Fibroblast of lung (primary cell): Measurements from ENCODE around the gene LIMA1. TPM values are rescaled to one million over a fixed set of nuclear protein-coding genes. Genes with fewer than 3 reads are reported as not detected.
A peak's percentile ranks its signal among the peaks of the same experiment; 100 is the strongest.
"Not testable (repeated sequence)": the region's sequence is repeated elsewhere in the genome, so short reads cannot be mapped to it uniquely, and the experiment has no call there.

Experiments used
- DNase-seq, 2 donors: peaks; one replicate each; pipeline versions ENCODE4 v3.0.0 to v3.0.0-alpha.2; 2010; ENCODE audit warnings: low read depth in 2 of 2
- H2AFZ ChIP-seq: 2 replicates; pipeline ENCODE4 v1.5.1; 2012; ENCODE audit warnings: low read length, control low read depth, inconsistent platforms
- H3K27ac ChIP-seq: 2 replicates; pipeline ENCODE4 v1.5.1; 2011; ENCODE audit warnings: low read length, control low read depth; ENCODE audit not compliant: insufficient read depth
- H3K27me3 ChIP-seq: 2 replicates; pipeline ENCODE4 v1.5.1; 2011; ENCODE audit warnings: mild to moderate bottlenecking, low read length; ENCODE audit not compliant: control insufficient read depth, insufficient read depth
- H3K36me3 ChIP-seq: 2 replicates; pipeline ENCODE4 v1.5.1; 2011; ENCODE audit warnings: low read length; ENCODE audit not compliant: control insufficient read depth, insufficient read depth
- H3K4me1 ChIP-seq: 2 replicates; pipeline ENCODE4 v1.5.1; 2011; ENCODE audit warnings: low read length; ENCODE audit not compliant: control insufficient read depth, insufficient read depth; ENCODE audit errors: extremely low read depth
- H3K4me2 ChIP-seq: 2 replicates; pipeline ENCODE4 v1.5.1; 2011; ENCODE audit warnings: low read length, control low read depth; ENCODE audit not compliant: insufficient read depth; ENCODE audit errors: extremely low read depth
- H3K4me3 ChIP-seq, 4 experiments: fragments of 200-600 bp in 1 of 4; sonication (generic) in 1 of 4; replicated peaks in 1 of 4; 2 replicates each; pipeline ENCODE4 v1.5.1; 2011 to 2016; ENCODE audit warnings: low read length in 4 of 4, low read depth in 3 of 4, mild to moderate bottlenecking in 3 of 4, control low read depth in 2 of 4, inconsistent platforms in 1 of 4, mixed read lengths in 1 of 4; ENCODE audit not compliant: insufficient read depth in 1 of 4; ENCODE audit errors: control extremely low read depth in 1 of 4
- H3K79me2 ChIP-seq: 2 replicates; pipeline ENCODE4 v1.5.1; 2012; ENCODE audit warnings: mild to moderate bottlenecking, low read length, inconsistent platforms; ENCODE audit not compliant: control insufficient read depth, insufficient read depth
- H3K9ac ChIP-seq: 2 replicates; pipeline ENCODE4 v1.5.1; 2011; ENCODE audit warnings: mild to moderate bottlenecking, low read length, control low read depth; ENCODE audit not compliant: insufficient read depth
- H3K9me3 ChIP-seq: 2 replicates; pipeline ENCODE4 v1.5.1; 2012; ENCODE audit warnings: low read depth, low read length; ENCODE audit not compliant: control insufficient read depth, insufficient read depth
- H4K20me1 ChIP-seq: 2 replicates; pipeline ENCODE4 v1.5.1; 2011; ENCODE audit warnings: low read length; ENCODE audit not compliant: control insufficient read depth, insufficient read depth; ENCODE audit errors: extremely low read depth
- EZH2 ChIP-seq: IDR thresholded peaks from 2 replicates; pipeline ENCODE4 v1.5.1; 2012; ENCODE audit warnings: low read length, control low read depth, mild to moderate bottlenecking; ENCODE audit errors: missing control alignments
- polyA plus RNA-seq, 2 donors: library from polyadenylated mRNA; depleted of rRNA in 1 of 2; stranded (reverse) in 1 of 2; unstranded in 1 of 2; fragments of >200 nt; gene quantifications; 2 replicates each; pipeline ENCODE4 v1.2.1, GENCODE V29; 2011 to 2012; ENCODE audit warnings: missing spikeins in 1 of 2
- total RNA-seq: library from RNA; depleted of rRNA; stranded (reverse); fragments of >200 nt; gene quantifications from 2 replicates; pipeline ENCODE4 v1.2.1, GENCODE V29; 2014
- TF ChIP-seq, protein P1 (sequence below), 2 donors: IDR thresholded peaks in 1 of 2; conservative IDR thresholded peaks in 1 of 2; 1 replicate in 1 of 2; 2 replicates in 1 of 2; pipeline ENCODE4 v1.5.1; 2011 to 2012; ENCODE audit warnings: low read length in 2 of 2, control low read depth in 1 of 2, inconsistent platforms in 1 of 2, low read depth in 1 of 2, mild to moderate bottlenecking in 1 of 2

The LIMA1 gene
- total and polyA plus RNA-seq, 2 donors (not counting 1 experiment from before 2014, with no cell fraction given) = 171 to 308 TPM

DNA sequence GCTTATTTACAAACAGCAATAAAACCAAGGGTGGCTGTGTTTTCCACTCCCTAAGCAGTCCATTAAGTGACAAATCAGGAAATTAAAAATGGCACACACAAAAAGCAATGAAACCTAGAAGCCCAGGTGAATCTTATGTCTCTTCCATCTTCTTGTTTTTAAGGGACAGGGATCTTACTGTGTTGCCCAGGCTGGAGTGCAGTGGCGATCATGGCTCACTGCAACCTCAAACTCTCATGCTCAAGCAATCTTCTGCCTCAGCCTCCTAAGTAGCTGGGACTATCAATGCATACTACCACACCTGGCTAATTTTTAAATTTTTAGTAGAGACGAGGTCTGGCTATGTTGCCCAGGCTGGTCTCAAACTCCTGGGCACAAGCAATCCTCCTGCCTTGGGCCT, 63.8 kb downstream of the LIMA1 start:
- H3K27me3 ChIP-seq = no peaks in the 10 kb centered on the region
- peaks cover 3% of the 10 kb centered on the region for H4K20me1 ChIP-seq
- H3K4me2 ChIP-seq = peak overlapping the region; percentile 78
- H3K79me2 ChIP-seq = peaks cover 69% of the 10 kb centered on the region
- H3K36me3 ChIP-seq = no peaks in the 10 kb centered on the region
- no peaks in the 10 kb centered on the region for H3K9me3 ChIP-seq
- peaks cover 3% of the 10 kb centered on the region for H3K4me1 ChIP-seq
- H3K27ac ChIP-seq = peak overlapping the region; percentile 98
- no peak overlapping the region for H2AFZ ChIP-seq
- TF ChIP-seq EZH2 = no peak
- TF ChIP-seq, protein P1, sequence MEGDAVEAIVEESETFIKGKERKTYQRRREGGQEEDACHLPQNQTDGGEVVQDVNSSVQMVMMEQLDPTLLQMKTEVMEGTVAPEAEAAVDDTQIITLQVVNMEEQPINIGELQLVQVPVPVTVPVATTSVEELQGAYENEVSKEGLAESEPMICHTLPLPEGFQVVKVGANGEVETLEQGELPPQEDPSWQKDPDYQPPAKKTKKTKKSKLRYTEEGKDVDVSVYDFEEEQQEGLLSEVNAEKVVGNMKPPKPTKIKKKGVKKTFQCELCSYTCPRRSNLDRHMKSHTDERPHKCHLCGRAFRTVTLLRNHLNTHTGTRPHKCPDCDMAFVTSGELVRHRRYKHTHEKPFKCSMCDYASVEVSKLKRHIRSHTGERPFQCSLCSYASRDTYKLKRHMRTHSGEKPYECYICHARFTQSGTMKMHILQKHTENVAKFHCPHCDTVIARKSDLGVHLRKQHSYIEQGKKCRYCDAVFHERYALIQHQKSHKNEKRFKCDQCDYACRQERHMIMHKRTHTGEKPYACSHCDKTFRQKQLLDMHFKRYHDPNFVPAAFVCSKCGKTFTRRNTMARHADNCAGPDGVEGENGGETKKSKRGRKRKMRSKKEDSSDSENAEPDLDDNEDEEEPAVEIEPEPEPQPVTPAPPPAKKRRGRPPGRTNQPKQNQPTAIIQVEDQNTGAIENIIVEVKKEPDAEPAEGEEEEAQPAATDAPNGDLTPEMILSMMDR (conservative IDR thresholded peaks at IDR 0.05 in 1 of 2, IDR thresholded peaks at IDR 0.05 in 1 of 2; ENCODE audit: low read depth in 1 of 2, low read length in 2 of 2) = no peak
- H3K9ac ChIP-seq = no peak overlapping the region
- DNase-seq = no peak
- H3K4me3 ChIP-seq = peak overlapping the region; percentile 62 to 99 (median 82)

- not testable (repeated sequence) for H3K36me3 ChIP-seq, H3K4me1 ChIP-seq, H3K9ac ChIP-seq, H2AFZ ChIP-seq, H3K27ac ChIP-seq, H4K20me1 ChIP-seq, H3K9me3 ChIP-seq, H3K27me3 ChIP-seq, DNase-seq
- H3K4me3 ChIP-seq = peak overlapping the region in 1 of 4 experiments; percentile 66
- peaks cover 74% of the 10 kb centered on the region for H3K79me2 ChIP-seq
- H3K4me2 ChIP-seq = peak overlapping the region; percentile 1
Observed at GRCh38 chr12:50219001-50219400, 64.3 kb downstream of the LIMA1 start.

GRCh38 chr12:50218386-50218785, 64.9 kb downstream of the LIMA1 start:
- Histone ChIP-seq H2AFZ (no peak overlapping the region), H3K27me3 (no peaks in the 10 kb centered on the region), H3K9ac (no peak overlapping the region), H3K36me3 (no peaks in the 10 kb centered on the region), H3K79me2 (peaks cover 80% of the 10 kb centered on the region), H4K20me1 (peaks cover 3% of the 10 kb centered on the region), H3K27ac (no peak overlapping the region), H3K4me1 (no peaks in the 10 kb centered on the region), H3K9me3 (no peaks in the 10 kb centered on the region), H3K4me3 (peak overlapping the region in 1 of 4 experiments; percentile 40), H3K4me2 (no peak overlapping the region)
- TF ChIP-seq, protein P1 (conservative IDR thresholded peaks at IDR 0.05 in 1 of 2, IDR thresholded peaks at IDR 0.05 in 1 of 2; ENCODE audit: low read depth in 1 of 2, low read length in 2 of 2) = no peak
- DNase-seq = peak in 1 of 2 donors; percentile 70
